A549 (cell line): ENCODE results near the gene GNAL. TPM values are rescaled to one million over a fixed set of nuclear protein-coding genes. Genes with fewer than 3 reads are reported as not detected.

ENCODE experiments used
- ATAC-seq, 2 experiments: fragments of 200-7000 bp in 1 of 2; fragments of >200 bp in 1 of 2; cut with Nextera tagmentation in 1 of 2; cut with Tn5 transposase in 1 of 2; 3 replicates each; pipeline versions ENCODE4 v1.8.0 to v1.9.1; 2018 to 2020; ENCODE audit warnings: mild to moderate bottlenecking in 1 of 2, moderate library complexity in 1 of 2
- CTCF ChIA-PET: fragments of 300-600 bp; sonication (Branson Sonifier 250); formaldehyde crosslinking; extraction: SDS; loops from one replicate; lab custom pipeline; 2021; ENCODE audit warnings: antibody characterized with exemption, inconsistent platforms; lab: Yijun Ruan, JAX
- POLR2A ChIA-PET: fragments of 350-600 bp; formaldehyde crosslinking; extraction: SDS; loops from one replicate; lab custom pipeline; 2021; ENCODE audit warnings: antibody characterized with exemption, inconsistent platforms; lab: Yijun Ruan, JAX
- DNase-seq, 2 experiments: peaks; one replicate each; pipeline versions ENCODE4 v3.0.0 to v3.0.0-alpha.2; 2011 to 2016; ENCODE audit warnings: low read depth in 1 of 2, low spot score in 1 of 2
- FAIRE-seq: peaks from 2 replicates; lab custom pipeline; 2011; peaks lifted over from hg19 to GRCh38; lab: Jason Lieb, UNC
- H3K27ac ChIP-seq, 2 experiments: fragments of >200 bp; sonication (Bioruptor Twin); formaldehyde crosslinking; 3 replicates each; pipeline ENCODE4 v1.5.1; 2016 to 2017
- H3K4me1 ChIP-seq: fragments of >200 bp; sonication (Bioruptor Twin); formaldehyde crosslinking; 3 replicates; pipeline ENCODE4 v1.6.1; 2016
- H3K4me2 ChIP-seq: fragments of >200 bp; sonication (Bioruptor Twin); formaldehyde crosslinking; 3 replicates; pipeline ENCODE4 v1.6.1; 2016
- H3K4me3 ChIP-seq: fragments of >200 bp; sonication (Bioruptor Twin); formaldehyde crosslinking; 3 replicates; pipeline ENCODE4 v1.5.1; 2016
- H3K9me3 ChIP-seq: fragments of >200 bp; sonication (Bioruptor Twin); formaldehyde crosslinking; 3 replicates; pipeline ENCODE4 v1.6.1; 2016
- BHLHE40 ChIP-seq: IDR thresholded peaks from 2 replicates; pipeline ENCODE4 v1.6.1; 2012; ENCODE audit warnings: low read depth, low read length, inconsistent platforms
- CBX2 ChIP-seq: fragments of 200-600 bp; sonication (generic); IDR thresholded peaks from 2 replicates; pipeline ENCODE4 v1.6.1; 2016; ENCODE audit warnings: low read depth, mild to moderate bottlenecking, borderline replicate concordance
- CHD4 ChIP-seq: fragments of 200-600 bp; sonication (generic); IDR thresholded peaks from 2 replicates; pipeline ENCODE4 v1.6.1; 2016; ENCODE audit warnings: antibody characterized with exemption, mild to moderate bottlenecking, borderline replicate concordance
- FOSL2 ChIP-seq, 2 experiments: fragments of 450-650 bp in 1 of 2; fragments of >200 bp in 1 of 2; sonication (Bioruptor Twin) in 1 of 2; formaldehyde crosslinking; IDR thresholded peaks; 2 replicates each; pipeline versions ENCODE4 v1.5.0 to v1.6.1; 2016 to 2020; ENCODE audit warnings: mild to moderate bottlenecking in 1 of 2, moderate library complexity in 1 of 2
- HEYL ChIP-seq: fragments of 250-450 bp; sonication (Bioruptor Pico); IDR thresholded peaks from 2 replicates; pipeline ENCODE4 v1.8.0; 2021; ENCODE audit warnings: mild to moderate bottlenecking, moderate library complexity
- HOXB13 ChIP-seq: fragments of 250-450 bp; sonication (Bioruptor Pico); IDR thresholded peaks from 2 replicates; pipeline ENCODE4 v1.5.0; 2020; ENCODE audit warnings: low read depth, mild to moderate bottlenecking, moderate library complexity
- HOXB5 ChIP-seq: fragments of 250-450 bp; sonication (Bioruptor Pico); IDR thresholded peaks from 2 replicates; pipeline ENCODE4 v1.5.0; 2020; ENCODE audit warnings: mild to moderate bottlenecking, moderate library complexity
- JUN ChIP-seq, 2 experiments: fragments of >200 bp; sonication (Bioruptor Twin); formaldehyde crosslinking; IDR thresholded peaks; 2 replicates in 1 of 2; 3 replicates in 1 of 2; pipeline ENCODE4 v1.6.1; 2016 to 2017
- KDM1A ChIP-seq: fragments of 200-600 bp; sonication (generic); IDR thresholded peaks from 2 replicates; pipeline ENCODE4 v1.6.1; 2016; ENCODE audit warnings: low read depth, mild to moderate bottlenecking
- KDM5A ChIP-seq: fragments of 200-600 bp; sonication (generic); IDR thresholded peaks from 2 replicates; pipeline ENCODE4 v1.6.1; 2016; ENCODE audit warnings: antibody characterized with exemption, mild to moderate bottlenecking
- PHF8 ChIP-seq: fragments of 200-600 bp; sonication (generic); IDR thresholded peaks from 2 replicates; pipeline ENCODE4 v1.6.1; 2016; ENCODE audit warnings: low read depth, mild to moderate bottlenecking, antibody characterized with exemption, moderate library complexity, borderline replicate concordance
- RARB ChIP-seq: fragments of 250-450 bp; sonication (Bioruptor Pico); IDR thresholded peaks from 2 replicates; pipeline ENCODE4 v1.8.0; 2021; ENCODE audit warnings: mild to moderate bottlenecking, moderate library complexity
- RCOR1 ChIP-seq: fragments of 150-350 bp; IDR thresholded peaks from 2 replicates; pipeline ENCODE4 v1.6.1; 2014; ENCODE audit warnings: antibody characterized with exemption, low read length, low read depth
- RNF2 ChIP-seq: fragments of 200-600 bp; sonication (generic); IDR thresholded peaks from 2 replicates; pipeline ENCODE4 v1.6.1; 2016; ENCODE audit warnings: low read depth, mild to moderate bottlenecking, antibody characterized with exemption, moderate library complexity, borderline replicate concordance
- SREBF2 ChIP-seq: fragments of 450-650 bp; IDR thresholded peaks from 2 replicates; pipeline ENCODE4 v1.6.1; 2014; ENCODE audit warnings: mild to moderate bottlenecking, moderate library complexity
- WGBS: methylation state at CpG from one replicate; pipeline ENCODE4 v1.1.6; 2017; ENCODE audit errors: missing lambda C conversion rate; 5-methylcytosine and 5-hydroxymethylcytosine counted together
- polyA plus RNA-seq, 4 experiments: library from polyadenylated mRNA; depleted of rRNA in 3 of 4; stranded (reverse); fragments of >200 nt; fragmentation: RNase III in 1 of 4; extraction: RNeasy Plus Mini Kit Qiagen cat#74134 plus additional on column Dnase treatment in 1 of 4; gene quantifications; 2 replicates in 3 of 4; 3 replicates in 1 of 4; pipeline ENCODE4 v1.2.3, GENCODE V29; 2011 to 2017
- TF ChIP-seq, protein P1 (sequence below): fragments of >200 bp; sonication (Bioruptor Twin); formaldehyde crosslinking; IDR thresholded peaks from 3 replicates; pipeline ENCODE4 v1.6.1; 2016
- TF ChIP-seq, protein P2 (sequence below): IDR thresholded peaks from 2 replicates; pipeline ENCODE4 v1.6.1; 2012; ENCODE audit warnings: low read depth, borderline replicate concordance
- TF ChIP-seq, protein P3 (sequence below): fragments of 150-350 bp; IDR thresholded peaks from 2 replicates; pipeline ENCODE4 v1.6.1; 2014; ENCODE audit warnings: low read depth, mild to moderate bottlenecking, low read length

The GNAL gene
- polyA plus RNA-seq, 2 of the 4 experiments (the other 2 are of a cell fraction), result 5.1 to 12.9 TPM

DNA sequence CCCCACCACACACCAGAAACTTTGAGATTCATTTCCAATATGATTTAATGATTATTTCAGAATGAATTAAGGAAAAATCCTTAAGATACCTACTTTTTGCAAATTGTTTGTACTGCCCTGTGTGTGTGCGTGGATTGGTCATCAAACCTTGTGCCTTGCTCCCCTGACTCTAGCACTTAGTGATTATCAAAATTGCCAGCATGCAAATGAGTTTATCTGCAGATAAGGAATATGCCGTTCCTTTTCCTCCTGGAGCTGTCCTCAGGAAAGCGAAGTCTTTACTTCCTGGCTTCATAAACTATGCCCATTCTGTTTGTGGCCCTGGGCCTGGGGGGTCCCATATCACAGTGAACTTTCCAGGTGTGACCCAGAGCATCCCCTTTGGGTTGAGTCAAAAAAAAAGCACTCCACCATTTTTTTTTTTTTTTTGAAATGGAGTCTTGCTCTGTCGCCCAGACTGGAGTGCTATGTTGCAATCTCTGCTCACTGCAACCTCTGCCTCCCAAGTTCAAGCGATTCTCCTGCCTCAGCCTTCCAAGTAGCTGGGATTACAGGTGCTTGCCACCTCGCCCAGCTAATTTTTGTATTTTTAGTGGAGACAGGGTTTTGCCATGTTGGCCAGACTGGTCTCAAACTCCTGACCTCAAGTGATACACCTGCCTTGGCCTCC is 173.5 kb downstream of the GNAL start (continued):
- TF ChIP-seq, protein P1, sequence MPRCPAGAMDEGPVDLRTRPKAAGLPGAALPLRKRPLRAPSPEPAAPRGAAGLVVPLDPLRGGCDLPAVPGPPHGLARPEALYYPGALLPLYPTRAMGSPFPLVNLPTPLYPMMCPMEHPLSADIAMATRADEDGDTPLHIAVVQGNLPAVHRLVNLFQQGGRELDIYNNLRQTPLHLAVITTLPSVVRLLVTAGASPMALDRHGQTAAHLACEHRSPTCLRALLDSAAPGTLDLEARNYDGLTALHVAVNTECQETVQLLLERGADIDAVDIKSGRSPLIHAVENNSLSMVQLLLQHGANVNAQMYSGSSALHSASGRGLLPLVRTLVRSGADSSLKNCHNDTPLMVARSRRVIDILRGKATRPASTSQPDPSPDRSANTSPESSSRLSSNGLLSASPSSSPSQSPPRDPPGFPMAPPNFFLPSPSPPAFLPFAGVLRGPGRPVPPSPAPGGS, result no peak
- no peak for TF ChIP-seq SREBF2

DNA sequence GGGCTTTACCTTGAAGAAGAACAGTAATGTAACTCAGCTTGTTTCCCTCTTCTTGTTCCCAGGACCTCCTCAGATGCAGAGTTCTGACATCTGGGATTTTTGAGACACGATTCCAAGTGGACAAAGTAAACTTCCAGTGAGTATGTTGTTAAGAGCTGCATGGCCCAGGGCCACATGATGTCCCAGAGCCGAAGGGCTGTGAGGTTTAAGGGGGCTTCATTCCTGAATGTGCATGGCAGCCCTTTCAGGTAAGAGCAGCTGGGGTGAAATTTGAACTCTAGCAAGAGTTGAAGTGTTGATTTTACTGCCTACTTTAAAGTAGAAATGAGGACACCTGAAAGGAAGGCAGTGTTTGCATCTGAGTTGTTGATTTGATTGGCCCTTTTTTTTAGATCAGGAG is 175.4 kb downstream of the GNAL start:
- CTCF ChIA-PET, result interaction anchor here (0.8 to 0.9 kb wide), 2 partner anchors 74 to 132 kb away, joined by 3 read pairs; no protein-coding TSS in a partner anchor
- Histone ChIP-seq H3K4me1 (peaks cover 25% of the 10 kb centered on the region), H3K4me3 (no peak overlapping the region), H3K4me2 (no peak overlapping the region), H3K9me3 (no peaks in the 10 kb centered on the region), H3K27ac (peak overlapping the region in 1 of 2 experiments; percentile 98; a peak in 2 of 6 replicates)
- WGBS, result 87% methylated on average over 2 of the region's 2 CpGs
- ATAC-seq (no peak), FAIRE-seq (no peak), DNase-seq (no peak)
- POLR2A ChIA-PET, result interaction anchor here (0.5 kb wide), 1 partner anchor 141 kb away, joined by 4 read pairs; no protein-coding TSS in a partner anchor
- TF ChIP-seq FOSL2 (IDR thresholded peaks at IDR 0.05), result no peak
- no peak for TF ChIP-seq FOSL2 (CRISPR knock-in tag; IDR thresholded peaks at IDR 0.05)
- TF ChIP-seq PHF8, result no peak
- no peak for TF ChIP-seq CBX2
- no peak for TF ChIP-seq RNF2
- TF ChIP-seq HOXB5 (CRISPR knock-in tag), result no peak
- TF ChIP-seq KDM5A, result no peak
- TF ChIP-seq, protein P2, sequence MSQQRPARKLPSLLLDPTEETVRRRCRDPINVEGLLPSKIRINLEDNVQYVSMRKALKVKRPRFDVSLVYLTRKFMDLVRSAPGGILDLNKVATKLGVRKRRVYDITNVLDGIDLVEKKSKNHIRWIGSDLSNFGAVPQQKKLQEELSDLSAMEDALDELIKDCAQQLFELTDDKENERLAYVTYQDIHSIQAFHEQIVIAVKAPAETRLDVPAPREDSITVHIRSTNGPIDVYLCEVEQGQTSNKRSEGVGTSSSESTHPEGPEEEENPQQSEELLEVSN, result no peak
- no peak for TF ChIP-seq RCOR1
- TF ChIP-seq CHD4, result no peak
- TF ChIP-seq HEYL, result no peak
- TF ChIP-seq KDM1A, result no peak
- TF ChIP-seq RARB (CRISPR knock-in tag), result no peak
- TF ChIP-seq BHLHE40, result no peak

DNA sequence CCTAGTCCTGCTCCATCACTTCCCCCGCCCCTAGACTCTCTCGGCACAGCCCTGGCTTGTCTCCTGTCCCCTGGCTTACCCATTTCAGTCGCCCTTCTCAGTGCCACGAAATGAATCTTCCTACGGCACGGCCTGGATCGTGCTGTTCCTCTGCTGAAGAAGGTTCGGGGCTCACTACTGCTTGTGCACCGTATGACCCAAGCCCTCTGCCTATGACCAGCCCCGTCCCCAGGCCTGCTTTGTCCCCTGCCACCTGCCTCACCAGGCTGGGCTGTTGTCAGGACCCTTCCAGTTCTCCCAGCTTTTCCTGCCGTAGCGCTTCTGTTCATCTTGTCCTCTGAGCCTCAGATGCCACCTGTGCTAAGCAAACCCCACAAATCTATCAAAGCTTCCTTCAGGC is 176.0 kb downstream of the GNAL start:
- no peaks in the 10 kb centered on the region for H3K9me3 ChIP-seq
- H3K4me2 ChIP-seq, result no peak overlapping the region
- ATAC-seq (no peak), DNase-seq (no peak), FAIRE-seq (no peak)
- H3K4me1 ChIP-seq, result peaks cover 23% of the 10 kb centered on the region
- ChIA-PET POLR2A (no interaction called here), CTCF (interaction anchor here (0.9 kb wide), 1 partner anchor 131 kb away, joined by 3 read pairs; no protein-coding TSS in a partner anchor)
- WGBS, result 91% methylated on average over 12 of the region's 12 CpGs
- peak overlapping the region in 1 of 2 experiments; percentile 98; a peak in 1 of 6 replicates for H3K27ac ChIP-seq
- TF ChIP-seq, protein P3, sequence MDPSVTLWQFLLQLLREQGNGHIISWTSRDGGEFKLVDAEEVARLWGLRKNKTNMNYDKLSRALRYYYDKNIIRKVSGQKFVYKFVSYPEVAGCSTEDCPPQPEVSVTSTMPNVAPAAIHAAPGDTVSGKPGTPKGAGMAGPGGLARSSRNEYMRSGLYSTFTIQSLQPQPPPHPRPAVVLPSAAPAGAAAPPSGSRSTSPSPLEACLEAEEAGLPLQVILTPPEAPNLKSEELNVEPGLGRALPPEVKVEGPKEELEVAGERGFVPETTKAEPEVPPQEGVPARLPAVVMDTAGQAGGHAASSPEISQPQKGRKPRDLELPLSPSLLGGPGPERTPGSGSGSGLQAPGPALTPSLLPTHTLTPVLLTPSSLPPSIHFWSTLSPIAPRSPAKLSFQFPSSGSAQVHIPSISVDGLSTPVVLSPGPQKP, result no peak
- TF ChIP-seq HOXB13 (CRISPR knock-in tag) (no peak), JUN (IDR thresholded peaks at IDR 0.05) (no peak)
- H3K4me3 ChIP-seq, result no peak overlapping the region
